Caco-2 (cell line): ENCODE data around the gene MAPK14. TPM values are rescaled to one million over a fixed set of nuclear protein-coding genes. Genes with fewer than 3 reads are reported as not detected.

Experiments used
- BruUV-seq: library from RNA; stranded (reverse); fragments of 400-500 nt; replicated peaks from 2 replicates; lab custom pipeline; 2021; lab: Mats Ljungman, UMichigan
- CTCF ChIA-PET: fragments of 300-600 bp; sonication (Branson Sonifier 250); formaldehyde crosslinking; loops from one replicate; lab custom pipeline; 2022; ENCODE audit warnings: antibody characterized with exemption; lab: Charles Lee
- POLR2A ChIA-PET: fragments of 300-600 bp; sonication (Branson Sonifier 250); formaldehyde crosslinking; loops from one replicate; lab custom pipeline; 2022; ENCODE audit warnings: antibody characterized with exemption; lab: Charles Lee
- DNase-seq, 2 experiments: peaks; one replicate each; pipeline versions ENCODE4 v3.0.0 to v3.0.0-alpha.2; 2020 to 2022
- H3K27me3 ChIP-seq: replicated peaks from 2 replicates; pipeline ENCODE4 v1.6.0; 2011; ENCODE audit warnings: low read length; ENCODE audit not compliant: control insufficient read depth, insufficient read depth
- H3K36me3 ChIP-seq: 2 replicates; pipeline ENCODE4 v1.5.1; 2011; ENCODE audit warnings: low read length; ENCODE audit not compliant: control insufficient read depth, insufficient read depth
- H3K4me1 ChIP-seq: fragments of 250-450 bp; sonication (Bioruptor Pico); 2 replicates; pipeline ENCODE4 v1.5.1; 2020; ENCODE audit warnings: mild to moderate bottlenecking
- H3K4me3 ChIP-seq: 2 replicates; pipeline ENCODE4 v1.5.1; 2011; ENCODE audit warnings: low read depth, mild to moderate bottlenecking, control low read depth, low read length
- H3K9me3 ChIP-seq: fragments of 250-450 bp; sonication (Bioruptor Pico); 2 replicates; pipeline ENCODE4 v1.5.1; 2020; ENCODE audit warnings: mild to moderate bottlenecking, moderate library complexity
- H3K27ac Mint-ChIP-seq: one replicate; pipeline ENCODE4 v1.8.0; 2022; ENCODE audit warnings: mixed read lengths; ENCODE audit not compliant: unreplicated experiment
- H3K27me3 Mint-ChIP-seq: one replicate; pipeline ENCODE4 v1.8.0; 2022; ENCODE audit warnings: mixed read lengths; ENCODE audit not compliant: insufficient read depth, unreplicated experiment
- H3K36me3 Mint-ChIP-seq: one replicate; pipeline ENCODE4 v1.8.0; 2022; ENCODE audit warnings: mild to moderate bottlenecking, mixed read lengths; ENCODE audit not compliant: insufficient read depth, unreplicated experiment
- H3K4me1 Mint-ChIP-seq: one replicate; pipeline ENCODE4 v1.8.0; 2022; ENCODE audit warnings: low read depth, mixed read lengths; ENCODE audit not compliant: unreplicated experiment
- H3K4me3 Mint-ChIP-seq: one replicate; pipeline ENCODE4 v1.8.0; 2022; ENCODE audit warnings: mild to moderate bottlenecking, moderate library complexity, mixed read lengths; ENCODE audit not compliant: unreplicated experiment
- H3K9me3 Mint-ChIP-seq: one replicate; pipeline ENCODE4 v1.8.0; 2022; ENCODE audit warnings: mixed read lengths; ENCODE audit not compliant: unreplicated experiment
- intact Hi-C: fragments of 100-400 bp; cut with micrococcal nuclease; formaldehyde crosslinking; loops from one replicate; pipeline ENCODE4 v1.10.0; 2022; ENCODE audit not compliant: unreplicated experiment
- total RNA-seq: library from RNA; stranded (reverse); gene quantifications from 2 replicates; pipeline ENCODE4 v1.2.3, GENCODE V29; 2022
- TF ChIP-seq, protein P1 (sequence below), 2 experiments: fragments of 200-600 bp in 1 of 2; IDR thresholded peaks; 1 replicate in 1 of 2; 2 replicates in 1 of 2; pipeline versions ENCODE4 v1.5.1 to v1.8.0; 2011 to 2022; ENCODE audit warnings: antibody characterized with exemption in 1 of 2, control low read depth in 1 of 2, inconsistent platforms in 1 of 2, low read depth in 1 of 2, low read length in 1 of 2, mild to moderate bottlenecking in 1 of 2, moderate library complexity in 1 of 2; ENCODE audit not compliant: insufficient read depth in 1 of 2, severe bottlenecking in 1 of 2, unreplicated experiment in 1 of 2

Gene MAPK14
- total RNA-seq, 1 experiment from 2014 or later: 72.0 TPM

DNA sequence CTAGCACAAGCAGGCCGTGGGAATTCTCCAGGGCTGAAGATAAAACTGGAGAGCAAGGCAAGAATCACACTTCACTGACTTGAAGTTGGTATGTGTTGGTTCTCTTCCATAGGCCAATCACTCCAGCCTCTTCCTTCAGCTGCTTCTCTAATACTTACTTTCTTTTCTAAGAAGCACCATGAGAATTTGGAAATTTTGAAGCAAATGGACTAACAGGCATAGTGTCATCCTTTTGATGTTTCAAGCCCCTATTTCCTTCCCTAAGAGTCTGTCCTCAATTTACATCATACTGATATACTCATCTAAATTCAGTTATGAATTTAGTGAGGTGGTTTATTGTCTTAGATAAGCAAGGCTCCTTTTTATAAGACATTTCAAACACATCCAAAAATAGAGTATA, 27.2 kb upstream of the MAPK14 start:
- Mint-ChIP-seq H3K4me1 (no peaks in the 10 kb centered on the region), H3K27me3 (no peaks in the 10 kb centered on the region), H3K4me3 (no peak overlapping the region), H3K27ac (no peak overlapping the region), H3K36me3 (no peaks in the 10 kb centered on the region), H3K9me3 (no peaks in the 10 kb centered on the region)
- Histone ChIP-seq H3K36me3 (no peaks in the 10 kb centered on the region), H3K4me3 (no peak overlapping the region), H3K9me3 (no peaks in the 10 kb centered on the region), H3K4me1 (no peaks in the 10 kb centered on the region), H3K27me3 (no peaks in the 10 kb centered on the region)
- TF ChIP-seq, protein P1, sequence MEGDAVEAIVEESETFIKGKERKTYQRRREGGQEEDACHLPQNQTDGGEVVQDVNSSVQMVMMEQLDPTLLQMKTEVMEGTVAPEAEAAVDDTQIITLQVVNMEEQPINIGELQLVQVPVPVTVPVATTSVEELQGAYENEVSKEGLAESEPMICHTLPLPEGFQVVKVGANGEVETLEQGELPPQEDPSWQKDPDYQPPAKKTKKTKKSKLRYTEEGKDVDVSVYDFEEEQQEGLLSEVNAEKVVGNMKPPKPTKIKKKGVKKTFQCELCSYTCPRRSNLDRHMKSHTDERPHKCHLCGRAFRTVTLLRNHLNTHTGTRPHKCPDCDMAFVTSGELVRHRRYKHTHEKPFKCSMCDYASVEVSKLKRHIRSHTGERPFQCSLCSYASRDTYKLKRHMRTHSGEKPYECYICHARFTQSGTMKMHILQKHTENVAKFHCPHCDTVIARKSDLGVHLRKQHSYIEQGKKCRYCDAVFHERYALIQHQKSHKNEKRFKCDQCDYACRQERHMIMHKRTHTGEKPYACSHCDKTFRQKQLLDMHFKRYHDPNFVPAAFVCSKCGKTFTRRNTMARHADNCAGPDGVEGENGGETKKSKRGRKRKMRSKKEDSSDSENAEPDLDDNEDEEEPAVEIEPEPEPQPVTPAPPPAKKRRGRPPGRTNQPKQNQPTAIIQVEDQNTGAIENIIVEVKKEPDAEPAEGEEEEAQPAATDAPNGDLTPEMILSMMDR (IDR thresholded peaks at IDR 0.05; ENCODE audit: insufficient read depth in 1 of 2, low read depth in 1 of 2, low read length in 1 of 2, severe bottlenecking in 1 of 2, unreplicated experiment in 1 of 2): no peak
- ChIA-PET POLR2A (no interaction called here), CTCF (no interaction called here)
- DNase-seq: no peak
- no TSS peak for BruUV-seq
- intact Hi-C loops: no loop called here

DNA sequence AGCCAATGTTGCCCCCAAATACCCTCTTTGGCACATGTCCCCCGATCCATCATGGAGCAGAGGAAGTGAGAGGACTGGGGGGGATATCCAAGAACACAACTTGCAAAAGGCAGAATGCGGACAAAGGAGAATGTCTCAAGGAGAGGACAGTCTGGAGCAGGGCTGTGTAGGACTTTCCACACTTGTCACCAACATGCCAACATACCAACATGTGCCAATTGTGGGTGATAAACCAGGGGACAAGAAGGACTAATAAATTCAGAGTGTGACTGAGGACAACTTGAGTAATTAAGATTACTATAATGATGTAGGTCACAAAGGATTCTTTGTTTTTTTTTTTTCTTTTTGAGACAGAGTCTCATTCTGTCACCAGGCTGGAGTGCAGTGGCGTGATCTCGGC, 11.9 kb upstream of the MAPK14 start:
- Mint-ChIP-seq H3K36me3 (no peaks in the 10 kb centered on the region), H3K4me1 (peaks cover 15% of the 10 kb centered on the region), H3K9me3 (no peaks in the 10 kb centered on the region), H3K27ac (no peak overlapping the region), H3K4me3 (no peak overlapping the region), H3K27me3 (no peaks in the 10 kb centered on the region)
- TF ChIP-seq, protein P1 (IDR thresholded peaks at IDR 0.05; ENCODE audit: insufficient read depth in 1 of 2, low read depth in 1 of 2, low read length in 1 of 2, severe bottlenecking in 1 of 2, unreplicated experiment in 1 of 2): no peak
- H3K36me3 ChIP-seq: no peaks in the 10 kb centered on the region
- CTCF ChIA-PET: interaction anchor here (0.6 kb wide), 1 partner anchor 22 kb away, joined by 6 read pairs; no protein-coding TSS in a partner anchor
- BruUV-seq: no TSS peak
- no peak for DNase-seq
- H3K27me3 ChIP-seq: no peaks in the 10 kb centered on the region
- no peaks in the 10 kb centered on the region for H3K9me3 ChIP-seq
- H3K4me1 ChIP-seq: peaks cover 9% of the 10 kb centered on the region; the same call in 1 of the 2 replicates
- no peak overlapping the region for H3K4me3 ChIP-seq
- POLR2A ChIA-PET: interaction anchor here (0.7 kb wide), 1 partner anchor 11 kb away, joined by 12 read pairs; no protein-coding TSS in a partner anchor
- intact Hi-C loops: no loop called here

DNA sequence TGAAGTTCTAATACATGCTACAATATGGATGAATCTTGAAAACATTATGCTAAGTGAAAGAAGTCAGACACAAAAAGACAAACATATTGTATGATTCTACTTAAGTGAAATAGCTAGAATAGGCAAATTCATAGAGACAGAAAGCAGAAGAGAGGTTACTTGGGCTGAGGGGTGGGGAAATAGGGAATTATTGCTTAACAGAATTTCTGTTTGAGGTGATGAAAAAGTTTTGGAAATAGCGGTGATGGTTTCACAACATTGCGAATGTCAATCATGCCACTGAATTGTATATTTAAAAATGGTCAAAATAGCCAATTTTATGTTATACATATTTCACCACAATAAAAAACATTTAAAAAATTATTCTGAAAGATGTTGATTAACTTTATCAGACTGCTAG, 9.3 kb upstream of the MAPK14 start:
- Mint-ChIP-seq H3K27ac (no peak overlapping the region), H3K4me1 (peaks cover 15% of the 10 kb centered on the region), H3K9me3 (no peaks in the 10 kb centered on the region), H3K36me3 (no peaks in the 10 kb centered on the region), H3K27me3 (no peaks in the 10 kb centered on the region), H3K4me3 (no peak overlapping the region)
- H3K9me3 ChIP-seq: no peaks in the 10 kb centered on the region
- TF ChIP-seq, protein P1 (IDR thresholded peaks at IDR 0.05; ENCODE audit: insufficient read depth in 1 of 2, low read depth in 1 of 2, low read length in 1 of 2, severe bottlenecking in 1 of 2, unreplicated experiment in 1 of 2): no peak
- ChIA-PET CTCF (no interaction called here), POLR2A (no interaction called here)
- intact Hi-C loops: no loop called here
- BruUV-seq: no TSS peak
- H3K27me3 ChIP-seq: no peaks in the 10 kb centered on the region
- H3K4me1 ChIP-seq: peaks cover 9% of the 10 kb centered on the region; the same call in 1 of the 2 replicates
- H3K36me3 ChIP-seq: no peaks in the 10 kb centered on the region
- no peak for DNase-seq
- H3K4me3 ChIP-seq: no peak overlapping the region
